ENCODE data around the gene C16orf86.

GRCh38 chr16:67704110-67704509, 37.5 kb downstream of the C16orf86 start:
- no peak for TF ChIP-seq MAX (CRISPR knock-in tag; IDR thresholded peaks at IDR 0.05)
- no peak for TF ChIP-seq USF2 (CRISPR knock-in tag; IDR thresholded peaks at IDR 0.05)
- TF ChIP-seq CTCF (IDR thresholded peaks at IDR 0.05): no peak
- no peak for TF ChIP-seq ZBTB21 (CRISPR knock-in tag; IDR thresholded peaks at IDR 0.05; ENCODE audit: borderline replicate concordance)
- no peak for TF ChIP-seq JUN (CRISPR knock-in tag; IDR thresholded peaks at IDR 0.05)
- no peak for TF ChIP-seq SP1 (CRISPR knock-in tag; conservative IDR thresholded peaks at IDR 0.05)
- TF ChIP-seq USF1 (CRISPR knock-in tag; IDR thresholded peaks at IDR 0.05): no peak
- TF ChIP-seq ZNF219 (CRISPR knock-in tag; IDR thresholded peaks at IDR 0.05; ENCODE audit: borderline replicate concordance): no peak
- no peak for TF ChIP-seq OVOL2 (CRISPR knock-in tag; IDR thresholded peaks at IDR 0.05; ENCODE audit: borderline replicate concordance)
- TF ChIP-seq ZNF263 (CRISPR knock-in tag; IDR thresholded peaks at IDR 0.05; ENCODE audit: low read depth): no peak
- TF ChIP-seq E2F1 (CRISPR knock-in tag; IDR thresholded peaks at IDR 0.05): no peak
- no peak for TF ChIP-seq ATF1 (CRISPR knock-in tag; IDR thresholded peaks at IDR 0.05)

All from WTC11 (cell line).